ENCODE results near the gene ADCYAP1R1.

ADCYAP1R1 gene

DNA sequence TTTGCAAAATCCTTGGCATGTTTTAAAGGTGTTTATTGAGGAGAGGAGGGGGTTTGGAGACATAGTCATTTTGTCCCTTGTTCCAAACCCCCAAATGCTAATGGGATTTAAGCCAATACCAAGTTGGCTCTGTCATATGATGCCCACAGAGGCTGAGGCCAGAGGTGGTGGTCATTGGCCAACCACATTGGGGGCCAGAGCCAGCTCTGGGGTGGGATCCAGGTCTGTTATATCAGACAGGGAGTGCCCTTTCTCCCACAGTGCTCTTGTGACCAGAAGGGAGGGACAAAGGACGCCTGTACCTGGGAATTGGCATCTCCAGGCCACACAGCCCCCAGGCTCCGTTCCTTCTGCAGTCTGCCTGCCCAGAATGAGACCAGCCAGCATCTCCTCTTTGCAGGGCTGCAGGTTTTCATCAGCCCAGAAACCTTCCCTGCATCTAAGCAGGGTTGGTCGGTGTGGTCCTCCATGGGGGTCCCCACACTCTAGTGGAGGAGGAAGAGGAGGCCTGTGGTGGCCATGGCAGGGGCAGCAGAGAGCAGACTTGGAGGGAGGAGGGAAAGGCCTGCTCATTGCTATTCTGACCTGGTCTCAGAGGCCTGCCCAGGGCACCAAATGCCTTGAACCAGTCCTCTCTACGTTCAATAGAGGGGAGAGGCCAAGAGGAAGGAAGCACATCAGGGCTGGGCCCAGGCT, 17.9 kb downstream of the ADCYAP1R1 start:
- DNase-seq, result no peak

DNA sequence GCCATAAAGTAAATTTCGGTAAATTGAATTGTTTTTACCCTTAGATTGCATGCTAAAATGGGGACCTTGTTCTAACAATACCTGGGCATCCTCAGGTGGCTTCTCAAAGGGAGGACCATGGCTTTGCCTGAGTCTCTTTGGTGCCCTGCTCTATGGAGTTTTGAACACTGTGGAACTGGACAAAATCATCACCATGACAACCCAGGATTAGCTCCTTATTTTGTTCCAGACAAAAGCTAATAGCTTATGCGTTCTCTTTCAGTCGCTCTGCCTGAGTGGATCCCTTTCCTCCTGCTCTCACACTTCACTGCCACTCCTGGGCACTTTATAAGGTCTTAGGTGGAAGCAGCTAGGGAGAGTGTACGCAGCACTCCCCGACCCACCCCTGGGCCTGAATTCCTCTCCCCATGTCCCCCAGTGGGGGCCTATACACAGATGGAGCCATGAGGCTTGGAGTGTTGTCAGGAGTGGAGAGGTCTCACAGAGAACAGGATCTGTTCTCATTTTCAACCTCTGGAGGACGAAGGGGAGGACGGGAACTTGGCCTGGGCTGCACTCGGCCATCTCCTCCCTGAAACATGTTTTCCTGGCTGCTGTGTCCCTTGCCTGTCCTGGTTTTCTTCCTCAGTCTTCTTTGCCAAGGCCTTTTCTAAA, 19.0 kb downstream of the ADCYAP1R1 start:
- DNase-seq, result no peak

DNA sequence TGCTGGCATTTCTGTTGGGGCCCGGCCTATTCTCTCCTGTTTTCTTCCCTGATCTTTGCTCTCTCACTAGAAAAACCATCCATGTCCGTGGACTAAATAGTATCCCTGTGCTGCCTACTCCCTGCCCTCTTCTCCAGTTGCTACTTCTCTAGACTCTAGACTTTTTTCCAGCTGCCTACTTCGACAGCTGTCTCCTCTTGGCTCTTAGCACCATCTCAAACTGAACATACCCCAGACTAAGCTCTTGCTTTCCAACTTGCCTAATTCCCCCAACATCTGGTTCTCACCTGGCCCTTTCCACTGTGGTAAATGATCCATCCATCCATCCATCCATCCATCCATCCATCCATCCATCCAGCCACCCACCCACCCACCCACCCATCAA, 19.5 kb downstream of the ADCYAP1R1 start:
- no peak for DNase-seq

DNA sequence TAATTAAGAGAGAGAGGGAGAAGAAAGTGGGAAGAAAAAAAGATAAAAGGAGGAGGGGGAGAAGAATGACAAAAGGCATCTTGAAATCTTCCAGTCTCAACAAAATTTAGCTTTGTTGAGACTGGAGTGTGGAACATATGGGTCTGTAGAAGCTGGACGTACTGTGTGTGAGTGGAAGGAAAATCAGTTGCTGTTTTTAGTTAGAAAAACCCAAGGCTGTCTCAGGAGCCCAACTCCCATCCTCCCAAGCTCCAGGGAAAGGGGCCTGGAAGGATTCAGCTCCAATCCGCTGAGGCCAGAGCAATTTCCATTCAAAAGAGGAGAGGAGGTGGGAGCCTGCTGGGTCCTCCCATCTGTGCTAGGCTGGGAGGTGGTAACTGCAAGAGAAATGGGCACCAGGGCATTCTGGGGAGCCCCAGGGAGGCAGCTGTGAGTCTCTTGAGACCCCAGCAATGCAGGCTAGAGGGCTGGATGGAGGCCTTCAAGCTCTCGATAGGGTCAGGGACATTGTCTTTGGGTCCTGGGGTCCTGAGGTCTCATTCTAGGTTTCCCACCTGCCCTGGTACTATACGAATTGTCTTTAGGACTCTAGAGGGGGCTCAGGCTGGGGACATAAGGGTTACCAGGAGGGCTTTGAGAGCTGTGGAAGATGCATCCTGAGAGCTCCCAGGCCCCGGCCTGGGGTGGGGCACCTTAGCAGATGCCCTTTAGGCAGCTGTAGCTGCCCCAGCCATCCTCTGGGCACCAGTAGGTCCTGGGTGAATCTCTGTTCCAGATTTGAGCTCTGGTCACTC, 21.4 kb downstream of the ADCYAP1R1 start:
- DNase-seq, result no peak

DNA sequence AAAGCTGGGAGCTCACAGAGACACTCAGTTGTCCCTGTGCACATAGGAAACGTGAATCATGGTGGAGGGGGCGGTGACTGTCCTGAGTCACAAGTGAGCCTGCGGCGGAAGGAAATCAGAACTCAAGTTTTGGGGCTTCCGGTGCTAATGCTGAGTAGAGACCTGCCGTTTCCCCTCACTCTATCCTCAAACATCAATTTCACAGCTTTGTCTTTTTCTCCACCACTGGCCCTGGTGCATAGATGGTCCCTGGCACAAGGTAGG, 21.9 kb downstream of the ADCYAP1R1 start:
- no peak for DNase-seq

DNA sequence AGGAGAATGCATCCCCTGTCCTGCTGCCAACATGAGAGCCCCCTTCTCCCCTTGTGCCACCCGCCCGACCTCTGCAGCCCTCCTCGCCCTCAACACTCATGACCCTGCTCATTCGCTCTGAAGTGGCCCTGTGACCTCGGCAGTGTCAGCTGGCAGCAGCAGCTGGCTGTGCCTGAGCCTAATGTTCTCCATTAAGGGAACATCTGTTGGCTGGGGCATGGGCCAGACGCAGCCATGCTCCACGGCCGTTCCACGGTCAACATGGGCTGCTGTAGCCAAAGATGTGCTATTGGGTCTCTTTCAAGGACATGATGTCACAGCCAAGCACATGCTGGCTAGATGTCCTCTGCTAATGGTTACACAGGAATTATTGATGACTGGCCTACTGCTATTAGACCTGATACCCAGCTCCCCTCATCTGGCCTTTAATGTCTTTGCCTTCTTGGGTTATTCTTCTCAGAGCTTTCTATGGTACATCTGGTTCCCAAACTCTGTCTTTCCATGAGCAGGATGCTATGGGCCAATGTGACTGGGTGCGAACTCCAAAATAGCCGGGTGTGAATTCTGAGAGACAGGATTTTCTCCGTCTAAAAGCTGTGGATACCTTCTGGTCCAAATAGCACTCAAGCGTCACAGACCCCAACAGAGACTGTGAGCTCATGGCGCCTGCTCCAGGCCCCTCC, 22.4 kb downstream of the ADCYAP1R1 start:
- DNase-seq, result no peak

DNA sequence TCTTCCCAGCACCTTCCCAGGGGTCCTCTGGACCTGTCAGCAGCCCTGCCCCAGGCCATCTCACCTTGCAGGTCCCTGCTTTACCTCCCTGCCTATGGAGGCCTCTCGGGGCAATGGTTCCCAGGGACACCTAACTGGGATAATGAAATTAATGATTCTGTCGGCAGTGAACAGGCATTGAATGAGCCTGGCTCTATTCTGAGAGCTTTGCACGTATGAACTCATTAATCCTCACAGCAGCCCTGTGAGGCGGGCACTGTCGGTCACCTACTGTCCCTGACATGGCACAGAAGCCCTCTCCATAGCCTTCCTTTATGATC, 22.9 kb downstream of the ADCYAP1R1 start:
- no peak for DNase-seq

DNA sequence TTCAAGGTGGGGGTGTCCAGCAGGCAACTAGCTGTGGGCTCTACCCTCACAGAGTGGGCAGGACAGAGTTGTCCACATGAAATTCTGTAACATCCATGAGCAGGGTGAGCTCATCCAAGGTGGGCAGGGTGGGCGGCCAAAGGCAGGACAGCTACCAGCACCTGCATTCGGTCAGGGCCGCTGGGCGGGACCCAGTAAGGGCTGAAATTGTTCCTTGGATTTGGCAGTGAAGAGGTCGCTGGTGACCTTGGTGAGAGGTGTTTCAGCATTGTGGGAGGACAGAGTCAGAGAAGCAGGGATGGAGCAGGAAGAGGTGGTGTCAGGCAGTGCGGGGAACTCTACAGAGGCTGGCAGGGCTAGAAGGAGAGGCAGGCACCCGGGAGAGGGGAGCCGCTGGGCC, 23.9 kb downstream of the ADCYAP1R1 start:
- no peak for DNase-seq

DNA sequence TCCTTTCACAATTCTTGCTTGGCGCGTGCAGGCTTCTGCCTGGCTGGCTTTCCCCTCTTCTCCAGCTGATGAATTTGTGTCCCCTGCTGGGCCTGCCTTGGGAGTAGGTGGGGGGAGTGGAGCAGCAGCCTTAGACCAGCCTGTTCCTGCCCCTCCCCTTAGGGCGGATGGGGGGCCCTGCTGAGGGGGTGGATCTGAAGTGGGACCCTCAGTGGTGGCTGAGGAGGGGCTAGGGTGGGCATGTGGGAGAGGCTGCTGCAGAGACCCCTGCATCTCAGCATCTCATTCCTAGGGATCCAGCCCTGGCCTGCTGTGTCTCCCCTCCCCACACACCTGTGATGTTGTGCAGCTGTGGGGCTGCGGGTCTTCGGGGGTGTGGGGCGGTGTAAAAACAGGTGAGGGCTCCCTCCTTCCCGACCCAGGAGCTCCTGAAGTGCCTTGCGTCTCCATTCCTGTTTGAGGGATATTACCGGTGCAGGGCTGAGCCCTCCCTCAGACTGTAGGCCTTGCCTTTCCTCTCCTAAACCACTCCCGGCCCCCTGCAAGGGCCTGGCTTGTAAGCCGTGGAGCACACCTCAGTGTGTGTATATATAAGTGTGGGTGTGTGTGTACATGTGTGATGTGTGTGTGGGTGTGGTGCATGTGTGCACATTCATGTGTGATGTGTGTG, 24.7 kb downstream of the ADCYAP1R1 start:
- no peak for DNase-seq

DNA sequence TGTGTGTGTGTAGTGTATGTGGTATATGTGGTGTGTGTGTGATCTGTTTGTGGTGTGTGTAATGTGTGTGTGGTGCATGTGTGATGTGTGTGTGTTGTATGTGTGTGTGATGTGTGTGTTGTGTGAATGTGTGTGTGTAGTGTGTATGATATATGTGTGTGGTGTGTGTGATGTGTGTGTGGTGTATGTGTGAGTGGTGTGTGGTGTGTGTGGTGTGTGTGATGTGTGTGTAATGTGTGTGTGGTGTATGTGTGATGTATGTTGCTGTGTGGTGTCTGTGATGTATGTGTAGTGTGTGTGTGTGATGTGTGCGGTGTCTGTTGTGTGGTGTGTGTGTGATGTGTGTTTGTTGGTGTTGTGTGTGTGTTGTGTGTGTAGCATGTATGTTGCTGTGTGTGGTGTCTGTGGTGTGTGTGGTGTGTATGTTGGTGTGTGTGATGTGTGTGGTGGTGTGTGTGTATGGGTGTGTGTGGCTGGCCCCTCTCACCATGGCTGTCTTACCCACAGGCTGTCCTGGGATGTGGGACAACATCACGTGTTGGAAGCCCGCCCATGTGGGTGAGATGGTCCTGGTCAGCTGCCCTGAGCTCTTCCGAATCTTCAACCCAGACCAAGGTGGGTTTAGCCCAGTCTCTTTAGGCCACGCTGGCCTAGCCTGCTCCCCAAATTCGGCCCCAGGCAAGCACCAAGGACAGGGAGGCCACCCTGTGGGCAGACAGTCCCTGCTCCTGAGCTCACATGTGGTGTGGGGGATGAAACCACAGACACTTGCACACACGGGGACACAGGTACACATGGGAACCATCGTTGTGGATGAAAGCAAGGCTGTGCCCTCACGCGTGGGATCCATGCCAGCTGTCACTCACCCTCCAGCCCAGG, 25.6 kb downstream of the ADCYAP1R1 start:
- DNase-seq, result no peak

DNA sequence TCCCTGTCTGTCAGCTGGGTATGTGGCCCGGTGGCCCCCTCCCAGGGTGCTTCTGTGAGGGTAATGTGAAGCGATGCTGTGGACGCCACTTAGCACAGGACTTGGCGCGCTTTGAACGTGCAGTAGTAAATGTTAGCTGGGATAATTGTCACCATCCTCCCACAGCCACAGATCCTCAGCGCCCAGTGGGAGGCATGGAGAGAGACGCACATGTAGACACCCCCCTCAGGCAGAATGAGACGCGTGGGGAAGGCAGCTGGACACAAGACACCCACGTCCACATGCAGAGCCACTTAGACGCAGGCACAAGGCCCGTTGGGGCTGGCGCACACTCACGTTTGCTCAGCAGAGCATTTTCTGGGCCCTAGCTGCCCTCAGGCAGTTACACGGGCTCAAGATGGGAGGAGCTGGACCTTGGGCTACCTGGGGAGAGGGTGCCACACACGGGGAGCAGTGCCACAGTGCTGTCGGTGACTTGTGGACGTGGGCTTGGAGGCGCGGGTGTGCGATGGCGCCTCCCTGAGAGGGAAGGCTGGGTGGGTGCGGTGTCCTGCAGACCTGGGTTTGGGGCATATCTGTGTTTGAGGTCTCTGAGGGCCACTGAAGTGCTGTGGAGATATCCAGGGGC, 26.4 kb downstream of the ADCYAP1R1 start:
- DNase-seq, result no peak

DNA sequence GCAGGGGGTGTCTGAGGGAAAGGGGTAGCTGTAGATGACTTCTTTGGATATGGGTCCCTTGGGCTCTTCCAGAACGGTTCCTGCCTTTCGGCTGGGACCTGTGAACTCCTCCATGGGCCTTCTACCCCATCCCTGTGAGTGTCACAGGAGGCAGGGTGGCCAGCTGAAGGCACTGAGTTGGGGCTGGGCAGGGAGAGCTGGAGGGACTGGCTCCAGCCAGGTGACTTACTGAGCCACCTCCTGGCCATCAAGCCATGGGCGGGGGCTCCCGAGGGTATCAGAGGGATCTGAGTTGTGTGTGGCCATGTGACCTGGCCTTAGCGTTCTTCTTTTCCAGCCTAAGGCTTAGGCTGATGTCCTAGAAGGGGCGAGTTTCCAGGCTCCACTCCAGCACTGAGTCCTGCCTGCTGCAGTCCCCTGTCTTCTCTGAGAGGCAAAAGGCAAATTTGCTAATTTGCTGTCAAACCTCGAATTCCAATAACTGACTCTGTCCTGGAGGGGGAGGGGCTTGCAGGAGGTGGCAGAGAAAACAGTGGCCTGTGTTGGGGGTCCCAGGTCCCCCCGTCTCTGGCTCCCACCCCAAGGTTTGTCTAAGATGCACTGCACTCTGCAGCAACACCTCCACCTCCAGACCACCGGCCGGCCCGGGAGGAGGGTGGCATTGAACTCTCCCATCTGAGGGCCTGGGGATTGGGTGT, 27.2 kb downstream of the ADCYAP1R1 start:
- no peak for DNase-seq

DNA sequence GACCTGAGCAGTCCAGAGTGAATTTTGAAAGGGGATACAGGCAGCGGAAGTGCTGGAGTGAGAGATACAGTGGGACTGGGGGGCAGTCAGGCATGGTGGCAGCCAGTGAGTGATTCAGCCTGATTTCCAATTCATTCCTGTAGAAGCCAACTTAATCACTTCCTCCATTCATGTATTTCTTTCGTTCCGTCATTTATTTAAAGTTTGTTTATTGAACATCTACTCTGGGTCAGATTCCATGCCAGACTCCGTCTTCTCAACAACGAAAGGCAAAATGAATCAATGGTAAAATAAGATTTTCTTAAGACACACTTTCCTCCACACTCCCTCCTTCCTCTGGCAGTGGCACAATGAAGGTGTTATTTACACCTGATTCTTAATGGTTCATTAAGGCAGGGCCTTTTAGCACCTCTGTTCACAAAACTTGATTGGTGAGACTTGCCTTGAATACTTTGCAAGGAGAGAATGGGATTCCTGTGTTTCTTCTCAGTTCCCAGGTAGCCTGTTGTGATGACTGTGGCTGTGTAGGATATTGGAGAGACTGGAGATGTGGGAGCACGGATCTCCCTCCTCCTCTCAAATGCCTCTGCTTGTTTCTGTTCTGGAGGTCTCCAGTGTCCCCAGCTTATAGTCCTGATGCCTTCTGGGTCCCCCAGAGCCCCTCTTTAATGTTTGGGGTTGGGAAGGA, 27.9 kb downstream of the ADCYAP1R1 start:
- no peak for DNase-seq

DNA sequence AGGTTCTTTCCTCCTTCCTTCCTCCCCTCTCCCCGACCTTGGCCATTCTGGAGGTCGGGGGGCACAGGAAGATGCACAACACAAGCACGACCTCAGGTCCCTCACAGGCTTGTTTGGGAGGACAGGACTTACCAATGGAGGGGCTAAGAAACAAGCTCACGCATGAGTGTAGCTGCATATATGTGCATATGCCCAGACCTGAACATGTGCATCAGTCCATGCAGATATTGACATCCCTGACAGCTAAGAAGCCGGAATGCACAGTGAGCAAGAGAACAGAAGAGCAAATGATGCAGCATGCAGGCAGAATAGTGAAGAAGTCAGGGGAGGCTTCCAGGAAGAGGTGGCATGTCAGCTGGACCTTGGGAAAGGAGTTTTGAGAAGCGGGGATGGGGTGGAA, 28.7 kb downstream of the ADCYAP1R1 start:
- DNase-seq, result no peak

DNA sequence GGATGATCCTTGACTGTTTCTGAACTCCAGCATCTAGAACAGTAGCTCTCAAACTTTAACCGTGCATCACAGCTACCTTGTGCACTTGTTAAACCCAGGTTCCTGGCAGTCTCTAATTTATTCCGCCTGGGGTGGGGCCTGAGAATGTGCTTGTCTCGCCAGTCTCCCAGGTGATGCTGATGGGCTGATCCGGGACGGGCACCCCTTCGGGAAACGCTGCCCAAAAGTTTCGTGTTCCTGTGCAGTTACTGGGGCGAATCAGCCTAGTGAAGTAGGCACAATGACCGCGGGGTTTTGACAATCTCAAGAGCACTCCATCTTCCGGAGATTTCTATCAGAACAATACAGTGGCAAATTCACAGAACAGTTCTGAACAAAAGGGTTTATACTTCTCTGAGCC, 29.9 kb downstream of the ADCYAP1R1 start:
- DNase-seq, result no peak

DNA sequence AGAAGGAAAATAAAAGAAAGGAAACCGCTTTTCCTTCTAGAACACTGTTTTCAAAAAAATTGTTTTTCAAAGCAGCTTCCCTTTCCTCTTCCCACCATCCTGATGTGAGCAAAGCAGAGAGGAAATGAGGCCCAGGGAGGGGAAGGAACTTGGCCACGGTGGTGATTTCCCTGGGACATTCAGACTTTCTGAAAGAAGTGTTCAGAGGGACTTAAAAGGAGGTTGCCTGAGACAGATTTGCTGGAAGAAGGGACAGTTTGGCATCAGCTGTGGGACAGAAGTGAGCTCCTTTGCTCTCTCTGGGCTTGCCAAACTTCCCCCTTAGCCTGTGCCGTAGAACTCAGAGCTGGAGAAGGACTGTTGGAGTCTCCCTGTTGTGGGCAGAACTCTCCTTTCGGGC, 30.3 kb downstream of the ADCYAP1R1 start:
- DNase-seq, result no peak

DNA sequence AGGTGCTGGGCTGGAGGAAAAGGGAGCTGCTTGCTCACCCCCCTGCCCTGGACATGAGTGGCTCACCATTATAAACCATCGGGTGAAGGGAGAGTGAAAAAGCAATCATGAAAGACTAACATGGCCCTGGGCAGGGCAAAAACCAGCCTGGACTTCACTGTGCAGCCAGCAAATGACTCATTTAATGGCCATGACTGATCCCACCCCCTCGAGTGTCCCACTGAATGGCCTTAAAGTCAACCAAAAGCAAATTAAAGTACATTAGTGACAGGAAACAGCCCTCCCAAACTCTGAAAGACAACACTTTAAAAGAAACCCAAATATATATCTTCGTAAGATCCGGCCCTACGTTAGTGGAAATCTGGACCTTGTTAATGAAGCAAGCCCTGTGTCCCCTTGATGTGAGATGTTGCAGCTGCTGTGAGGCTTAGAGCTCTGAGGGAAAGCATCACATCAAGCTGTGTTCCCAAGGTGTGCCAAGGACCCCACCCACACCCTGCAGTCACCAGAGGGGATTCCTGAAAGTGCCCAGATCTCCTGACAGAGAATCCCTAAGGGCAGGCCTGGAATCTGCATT, 31.2 kb downstream of the ADCYAP1R1 start:
- no peak for DNase-seq

DNA sequence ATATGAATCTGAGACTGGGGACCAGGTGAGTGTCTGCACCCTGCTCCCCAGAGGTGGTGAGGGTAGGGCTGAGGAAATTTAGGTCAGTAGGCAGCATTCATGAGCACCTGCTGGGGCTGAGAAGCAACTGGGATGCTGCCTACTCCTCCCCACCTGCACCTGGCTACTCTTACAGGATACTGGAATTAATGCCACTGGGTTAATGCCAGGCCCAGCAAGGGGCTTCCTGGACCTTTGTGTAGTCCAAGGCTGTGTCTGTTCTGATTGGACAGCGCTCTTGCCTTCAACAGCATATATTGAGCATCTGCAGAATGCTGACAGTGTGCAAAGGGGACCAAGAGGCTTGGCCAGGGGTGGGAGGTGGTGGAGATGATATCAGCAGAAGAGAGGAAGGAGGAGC, 32.1 kb downstream of the ADCYAP1R1 start:
- peak in 1 of 2 experiments; percentile 37 for DNase-seq

DNA sequence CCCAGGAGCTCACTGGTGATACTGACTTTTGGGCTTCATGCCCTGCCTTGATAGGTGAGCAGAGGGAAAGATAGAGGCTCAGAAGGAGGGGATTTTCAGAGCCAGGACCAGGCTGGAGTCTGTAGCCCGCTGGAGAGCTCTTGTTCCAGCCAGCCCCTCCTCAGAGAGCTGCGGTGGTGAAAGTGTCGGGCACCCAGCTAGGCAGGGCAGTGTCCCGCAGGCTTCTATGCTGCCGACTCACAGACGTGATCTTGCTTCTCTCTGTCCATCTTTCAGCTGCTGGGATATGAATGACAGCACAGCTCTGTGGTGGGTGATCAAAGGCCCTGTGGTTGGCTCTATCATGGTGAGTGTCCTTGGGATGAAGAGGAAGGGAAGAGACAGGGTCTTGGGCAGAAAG, 35.2 kb downstream of the ADCYAP1R1 start:
- no peak for DNase-seq

DNA sequence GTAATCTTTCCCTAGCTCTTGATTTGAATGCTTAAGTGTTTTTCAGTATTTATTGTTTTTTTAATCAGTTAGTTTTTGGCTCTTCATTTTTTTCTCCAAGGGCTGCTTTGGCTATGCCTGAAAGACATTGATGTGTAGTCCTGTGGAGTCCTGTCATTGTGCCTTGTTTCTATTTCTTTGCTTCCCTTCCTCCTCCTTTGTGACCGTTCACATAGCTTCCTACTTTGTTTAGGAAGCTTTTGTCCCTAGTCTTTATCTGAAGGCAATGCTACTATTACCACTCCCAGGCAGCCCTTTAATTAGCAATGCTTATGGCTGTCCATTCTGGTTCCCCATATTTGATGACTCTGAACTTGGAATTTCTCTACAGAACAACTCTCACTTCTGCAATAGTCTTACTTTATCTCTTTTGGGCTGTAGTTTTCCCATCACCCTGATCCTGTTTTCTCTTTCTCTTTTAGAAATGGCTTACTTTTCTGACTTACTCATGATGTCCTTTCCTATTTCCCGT, 39.9 kb downstream of the ADCYAP1R1 start:
- DNase-seq, result no peak

Measured in cerebellar nuclear complex (tissue), 1 donor.